Fibroblast of lung (primary cell): ENCODE data around the gene ZNF853.

Experiments used
- CTCF ChIP-seq, 2 donors: IDR thresholded peaks in 1 of 2; conservative IDR thresholded peaks in 1 of 2; 1 replicate in 1 of 2; 2 replicates in 1 of 2; pipeline ENCODE4 v1.5.1; 2011 to 2012; ENCODE audit warnings: low read length in 2 of 2, control low read depth in 1 of 2, inconsistent platforms in 1 of 2, low read depth in 1 of 2, mild to moderate bottlenecking in 1 of 2
- EZH2 ChIP-seq: IDR thresholded peaks from 2 replicates; pipeline ENCODE4 v1.5.1; 2012; ENCODE audit warnings: low read length, control low read depth, mild to moderate bottlenecking; ENCODE audit errors: missing control alignments

GRCh38 chr7:6654842-6655610 lies 39.6 kb downstream of the ZNF853 start:
- TF ChIP-seq CTCF (conservative IDR thresholded peaks at IDR 0.05 in 1 of 2, IDR thresholded peaks at IDR 0.05 in 1 of 2; ENCODE audit: low read depth in 1 of 2, low read length in 2 of 2) (no peak), EZH2 (no peak)
